GM19397 (cell line): ENCODE data around the gene PCDHGA10.
"Not testable (repeated sequence)": the region's sequence is repeated elsewhere in the genome, so short reads cannot be mapped to it uniquely, and the experiment has no call there.

Source experiments
- ATAC-seq: cut with Tn5 transposase; IDR thresholded peaks from one replicate; pipeline ENCODE4 v1.9.1; 2021; ENCODE audit warnings: mild to moderate bottlenecking, moderate library complexity; ENCODE audit not compliant: unreplicated experiment

The PCDHGA10 gene

GRCh38 chr5:141420855-141421488, 8.2 kb downstream of the PCDHGA10 start, which contains the start of gene PCDHGA11:
Gene PCDHGA11 (plus strand): TSS chr5:141421051. CDS start chr5:141421228, 177 bp downstream.
- ATAC-seq, result no peak

GRCh38 chr5:141421489-141421855, 8.7 kb downstream of the PCDHGA10 start:
- no peak for ATAC-seq

- no peak for ATAC-seq
Observed at GRCh38 chr5:141422742-141423291, 10.0 kb downstream of the PCDHGA10 start.

- ATAC-seq, result no peak
Observed at GRCh38 chr5:141427783-141428426, 15.1 kb downstream of the PCDHGA10 start.

- no peak for ATAC-seq
Observed at GRCh38 chr5:141430332-141431113, 17.7 kb downstream of the PCDHGA10 start, which contains the start of gene PCDHGA12. Gene PCDHGA12 (plus strand): TSS chr5:141430507. CDS start chr5:141430760, 253 bp downstream.

- ATAC-seq, result no peak
Observed at GRCh38 chr5:141431286-141431685, 18.5 kb downstream of the PCDHGA10 start.

- ATAC-seq, result not testable (repeated sequence)
Observed at GRCh38 chr5:141432308-141432707, 19.5 kb downstream of the PCDHGA10 start.

- not testable (repeated sequence) for ATAC-seq
Observed at GRCh38 chr5:141432726-141433125, 19.9 kb downstream of the PCDHGA10 start.

GRCh38 chr5:141434006-141434405, 21.2 kb downstream of the PCDHGA10 start:
- no peak for ATAC-seq

GRCh38 chr5:141437221-141437620, 24.4 kb downstream of the PCDHGA10 start:
- ATAC-seq, result no peak

- ATAC-seq, result no peak
Observed at GRCh38 chr5:141439411-141440141, 26.8 kb downstream of the PCDHGA10 start.

GRCh38 chr5:141440341-141440740, 27.6 kb downstream of the PCDHGA10 start:
- ATAC-seq, result no peak

GRCh38 chr5:141441571-141442170, 28.9 kb downstream of the PCDHGA10 start:
- ATAC-seq, result no peak

GRCh38 chr5:141465351-141465750, 52.6 kb downstream of the PCDHGA10 start:
- ATAC-seq, result no peak
